Amygdala (tissue), 56 donors: ENCODE measurements around the gene NCS1.
A peak's percentile ranks its signal among the peaks of the same experiment; 100 is the strongest.
"Not testable (repeated sequence)": the region's sequence is repeated elsewhere in the genome, so short reads cannot be mapped to it uniquely, and the experiment has no call there.

ENCODE experiments used
- DNase-seq, 56 donors: peaks; one replicate each; lab custom pipeline; 2025; lab: John Stamatoyannopoulos, UW

The NCS1 gene

GRCh38 chr9:130255631-130256134 lies 83.5 kb downstream of the NCS1 start:
- no peak for DNase-seq

- DNase-seq: no peak
These were observed 84.4 kb downstream of the NCS1 start for GRCh38 chr9:130256644-130257043.

- DNase-seq: not testable (repeated sequence)
These were observed 85.9 kb downstream of the NCS1 start for GRCh38 chr9:130258137-130258536.

GRCh38 chr9:130259044-130259443 lies 86.8 kb downstream of the NCS1 start:
- no peak for DNase-seq

- no peak for DNase-seq
These were observed 88.9 kb downstream of the NCS1 start for GRCh38 chr9:130260816-130261765.

GRCh38 chr9:130262061-130262745 lies 90.0 kb downstream of the NCS1 start:
- no peak for DNase-seq

- DNase-seq: no peak
These were observed 90.6 kb downstream of the NCS1 start for GRCh38 chr9:130262771-130263170.

- no peak for DNase-seq
These were observed 91.6 kb downstream of the NCS1 start for GRCh38 chr9:130263601-130264413.

GRCh38 chr9:130264414-130265350 lies 92.5 kb downstream of the NCS1 start:
- DNase-seq: no peak

- no peak for DNase-seq
These were observed 93.4 kb downstream of the NCS1 start, which contains the start of gene HMCN2 for GRCh38 chr9:130265431-130266235. Gene HMCN2 (plus strand): TSS chr9:130265760. CDS start chr9:130265879, 119 bp downstream.

GRCh38 chr9:130266236-130267098 lies 94.3 kb downstream of the NCS1 start:
- DNase-seq: no peak

- DNase-seq: no peak
These were observed 95.7 kb downstream of the NCS1 start for GRCh38 chr9:130267930-130268329.

- peak in 2 of 56 donors; percentile 10 to 11 for DNase-seq
These were observed 96.5 kb downstream of the NCS1 start for GRCh38 chr9:130268521-130269211.

- DNase-seq: no peak
These were observed 99.3 kb downstream of the NCS1 start for GRCh38 chr9:130271473-130271872.

- no peak for DNase-seq
These were observed 103.0 kb downstream of the NCS1 start for GRCh38 chr9:130275156-130275555.

- DNase-seq: no peak
These were observed 103.9 kb downstream of the NCS1 start for GRCh38 chr9:130276121-130276520.

- no peak for DNase-seq
These were observed 104.8 kb downstream of the NCS1 start for GRCh38 chr9:130276955-130277354.
